A673 (cell line): ENCODE data around the gene SPIRE1.

Experiments used
- CTCF ChIP-seq: fragments of 300-800, 200-600 bp; sonication (generic); conservative IDR thresholded peaks from 2 replicates; pipeline ENCODE4 v1.5.1; 2017; ENCODE audit warnings: low read depth, mild to moderate bottlenecking, antibody characterized with exemption, low read length, moderate library complexity, mixed read lengths
- EZH2 ChIP-seq: fragments of 200-600 bp; sonication (generic); IDR thresholded peaks from 2 replicates; pipeline ENCODE4 v1.6.1; 2017; ENCODE audit warnings: borderline replicate concordance, low read depth, mild to moderate bottlenecking, mixed read lengths, antibody characterized with exemption, low read length; ENCODE audit not compliant: poor library complexity, severe bottlenecking

- TF ChIP-seq CTCF (no peak), EZH2 (no peak)
Observed at GRCh38 chr18:12410081-12410481, 247.8 kb downstream of the SPIRE1 start.
